GM18873 (cell line): Measurements from ENCODE around the gene CLK2.
"Not testable (repeated sequence)": the region's sequence is repeated elsewhere in the genome, so short reads cannot be mapped to it uniquely, and the experiment has no call there.

ENCODE experiments used
- ATAC-seq: cut with Tn5 transposase; IDR thresholded peaks from one replicate; pipeline ENCODE4 v1.9.1; 2021; ENCODE audit warnings: mild to moderate bottlenecking, moderate library complexity, moderate number of reproducible peaks; ENCODE audit not compliant: unreplicated experiment, low FRiP score

Gene CLK2

GRCh38 chr1:155245163-155245524 lies 28.2 kb downstream of the CLK2 start:
- ATAC-seq: no peak

GRCh38 chr1:155244368-155245162 lies 28.7 kb downstream of the CLK2 start:
- peak; percentile 80 for ATAC-seq

- ATAC-seq: no peak
Measured at GRCh38 chr1:155242805-155243358, 30.4 kb downstream of the CLK2 start.

- no peak for ATAC-seq
Measured at GRCh38 chr1:155241841-155242264, 31.5 kb downstream of the CLK2 start.

- ATAC-seq: no peak
Measured at GRCh38 chr1:155241069-155241679, 32.1 kb downstream of the CLK2 start.

GRCh38 chr1:155236451-155236850 lies 36.9 kb downstream of the CLK2 start:
- ATAC-seq: no peak

GRCh38 chr1:155235375-155235774 lies 37.9 kb downstream of the CLK2 start:
- not testable (repeated sequence) for ATAC-seq

GRCh38 chr1:155233502-155233901 lies 39.8 kb downstream of the CLK2 start:
- not testable (repeated sequence) for ATAC-seq

GRCh38 chr1:155232001-155232978 lies 41.0 kb downstream of the CLK2 start:
- ATAC-seq: not testable (repeated sequence)

- not testable (repeated sequence) for ATAC-seq
Measured at GRCh38 chr1:155231302-155231701, 42.0 kb downstream of the CLK2 start.

- ATAC-seq: no peak
Measured at GRCh38 chr1:155228096-155228427, 45.2 kb downstream of the CLK2 start.

- peak; percentile 92 for ATAC-seq
Measured at GRCh38 chr1:155227261-155228095, 45.8 kb downstream of the CLK2 start.

- no peak for ATAC-seq
Measured at GRCh38 chr1:155226910-155227260, 46.4 kb downstream of the CLK2 start.

GRCh38 chr1:155226188-155226909 lies 47.0 kb downstream of the CLK2 start:
- no peak for ATAC-seq

GRCh38 chr1:155225404-155225759 lies 47.9 kb downstream of the CLK2 start:
- not testable (repeated sequence) for ATAC-seq

GRCh38 chr1:155223047-155223446 lies 50.3 kb downstream of the CLK2 start:
- no peak for ATAC-seq

GRCh38 chr1:155220211-155220965 lies 52.9 kb downstream of the CLK2 start:
- ATAC-seq: not testable (repeated sequence)

GRCh38 chr1:155219592-155220031 lies 53.7 kb downstream of the CLK2 start:
- no peak for ATAC-seq
